H1 (cell line): ENCODE results near the gene CD72. TPM values are rescaled to one million over a fixed set of nuclear protein-coding genes. Genes with fewer than 3 reads are reported as not detected.

Experiments
- BCL11A ChIP-seq, 2 experiments: IDR thresholded peaks; one replicate each; pipeline ENCODE4 v1.6.1; 2011; ENCODE audit warnings: low read depth in 2 of 2, low read length in 2 of 2, mild to moderate bottlenecking in 2 of 2
- CEBPB ChIP-seq: IDR thresholded peaks from 2 replicates; pipeline ENCODE4 v1.6.1; 2012; ENCODE audit warnings: low read depth, low read length
- EZH2 ChIP-seq: fragments of 200-600 bp; sonication (generic); IDR thresholded peaks from 2 replicates; pipeline ENCODE4 v1.7.1; 2012; ENCODE audit warnings: low read depth, mild to moderate bottlenecking, moderate library complexity, low read length, inconsistent platforms; ENCODE audit not compliant: severe bottlenecking
- GABPA ChIP-seq: IDR thresholded peaks from 2 replicates; pipeline ENCODE4 v1.6.1; 2011; ENCODE audit warnings: mild to moderate bottlenecking, low read length, moderate library complexity, borderline replicate concordance; ENCODE audit not compliant: insufficient read depth
- GTF2F1 ChIP-seq: IDR thresholded peaks from 2 replicates; pipeline ENCODE4 v1.6.1; 2012; ENCODE audit warnings: low read depth, low read length, improper control_type of control experiment, borderline replicate concordance
- HDAC2 ChIP-seq, 2 experiments: fragments of 300-600 bp in 1 of 2; sonication (generic) in 1 of 2; IDR thresholded peaks; 2 replicates each; pipeline ENCODE4 v1.6.1; 2011 to 2012; ENCODE audit warnings: low read depth in 2 of 2, low read length in 2 of 2, mild to moderate bottlenecking in 2 of 2, moderate library complexity in 2 of 2, borderline replicate concordance in 1 of 2, inconsistent platforms in 1 of 2
- JUN ChIP-seq: IDR thresholded peaks from 2 replicates; pipeline ENCODE4 v1.6.1; 2011; ENCODE audit warnings: low read depth, mild to moderate bottlenecking, improper control_type of control experiment, low read length
- JUND ChIP-seq: IDR thresholded peaks from 2 replicates; pipeline ENCODE4 v1.6.1; 2011; ENCODE audit warnings: mild to moderate bottlenecking, improper control_type of control experiment, low read length
- KDM4A ChIP-seq: IDR thresholded peaks from one replicate; pipeline ENCODE4 v1.7.1; 2012; ENCODE audit warnings: low read depth, mild to moderate bottlenecking, moderate library complexity, low read length, inconsistent platforms; ENCODE audit not compliant: severe bottlenecking
- MAX ChIP-seq: IDR thresholded peaks from 2 replicates; pipeline ENCODE4 v1.6.1; 2012; ENCODE audit warnings: inconsistent platforms
- POLR2A ChIP-seq, 2 experiments: IDR thresholded peaks; 1 replicate in 1 of 2; 2 replicates in 1 of 2; pipeline ENCODE4 v1.6.1; 2011; ENCODE audit warnings: low read depth in 2 of 2, low read length in 2 of 2, mild to moderate bottlenecking in 2 of 2; ENCODE audit errors: control extremely low read depth in 1 of 2
- POLR2AphosphoS5 ChIP-seq: IDR thresholded peaks from 2 replicates; pipeline ENCODE4 v1.6.1; 2011; ENCODE audit warnings: low read depth, low read length
- POU5F1 ChIP-seq: IDR thresholded peaks from 2 replicates; pipeline ENCODE4 v1.6.1; 2011; ENCODE audit warnings: low read depth, mild to moderate bottlenecking, low read length, moderate library complexity
- RBBP5 ChIP-seq: IDR thresholded peaks from 2 replicates; pipeline ENCODE4 v1.7.1; 2012; ENCODE audit warnings: low read depth, mild to moderate bottlenecking, inconsistent platforms, low read length, moderate library complexity, borderline replicate concordance
- RNF2 ChIP-seq: fragments of 200-900, 300-1000 bp; sonication (generic); IDR thresholded peaks from 2 replicates; pipeline ENCODE4 v1.7.1; 2016; ENCODE audit warnings: borderline replicate concordance, low read depth, mild to moderate bottlenecking, antibody characterized with exemption, low read length; ENCODE audit not compliant: poor library complexity, severe bottlenecking; ENCODE audit errors: missing control alignments
- SIN3A ChIP-seq, 2 experiments: IDR thresholded peaks in 1 of 2; conservative IDR thresholded peaks in 1 of 2; 2 replicates each; pipeline ENCODE4 v1.6.1; 2011 to 2012; ENCODE audit warnings: low read length in 2 of 2, improper control_type of control experiment in 1 of 2, low read depth in 1 of 2, mild to moderate bottlenecking in 1 of 2
- SIX5 ChIP-seq: IDR thresholded peaks from 2 replicates; pipeline ENCODE4 v1.6.1; 2011; ENCODE audit warnings: mild to moderate bottlenecking, low read depth, low read length
- SP2 ChIP-seq: IDR thresholded peaks from 2 replicates; pipeline ENCODE4 v1.6.1; 2012; ENCODE audit warnings: mild to moderate bottlenecking, low read length, inconsistent platforms
- SP4 ChIP-seq: IDR thresholded peaks from 2 replicates; pipeline ENCODE4 v1.6.1; 2012; ENCODE audit warnings: low read length, inconsistent platforms
- SRF ChIP-seq: IDR thresholded peaks from 2 replicates; pipeline ENCODE4 v1.6.1; 2011; ENCODE audit warnings: mild to moderate bottlenecking, low read depth, low read length, moderate library complexity
- TAF7 ChIP-seq: optimal IDR thresholded peaks from 2 replicates; pipeline ENCODE3; 2011; ENCODE audit warnings: low read depth, mild to moderate bottlenecking, inconsistent platforms, low read length, moderate library complexity, borderline replicate concordance
- polyA plus RNA-seq, 7 experiments: library from polyadenylated mRNA; depleted of rRNA in 3 of 7; stranded (reverse) in 5 of 7; unstranded in 2 of 7; fragments of >200 nt in 5 of 7; fragments of 200-250 nt in 2 of 7; gene quantifications; 1 replicate in 5 of 7; 2 replicates in 1 of 7; 4 replicates in 1 of 7; pipeline versions ENCODE4 v1.2.1 to v1.2.3, GENCODE V29; 2011 to 2013; ENCODE audit warnings: missing spikeins in 2 of 7, mixed read lengths in 2 of 7
- total RNA-seq: library from RNA; stranded (reverse); fragmentation: NEBNext Ultra II Directional; extraction: Animal tissue kit (Norgen Biotek cat#: 25700); gene quantifications from 2 replicates; pipeline ENCODE4 v1.2.1, GENCODE V29; 2021
- TF ChIP-seq, protein P1 (sequence below): IDR thresholded peaks from 2 replicates; pipeline ENCODE4 v1.6.1; 2011; ENCODE audit warnings: low read length, improper control_type of control experiment

CD72 gene
- total and polyA plus RNA-seq, 2 of the 8 experiments (the other 6 are each of a cell fraction or from before 2014, with no cell fraction given) = 4.0 to 4.5 TPM

DNA sequence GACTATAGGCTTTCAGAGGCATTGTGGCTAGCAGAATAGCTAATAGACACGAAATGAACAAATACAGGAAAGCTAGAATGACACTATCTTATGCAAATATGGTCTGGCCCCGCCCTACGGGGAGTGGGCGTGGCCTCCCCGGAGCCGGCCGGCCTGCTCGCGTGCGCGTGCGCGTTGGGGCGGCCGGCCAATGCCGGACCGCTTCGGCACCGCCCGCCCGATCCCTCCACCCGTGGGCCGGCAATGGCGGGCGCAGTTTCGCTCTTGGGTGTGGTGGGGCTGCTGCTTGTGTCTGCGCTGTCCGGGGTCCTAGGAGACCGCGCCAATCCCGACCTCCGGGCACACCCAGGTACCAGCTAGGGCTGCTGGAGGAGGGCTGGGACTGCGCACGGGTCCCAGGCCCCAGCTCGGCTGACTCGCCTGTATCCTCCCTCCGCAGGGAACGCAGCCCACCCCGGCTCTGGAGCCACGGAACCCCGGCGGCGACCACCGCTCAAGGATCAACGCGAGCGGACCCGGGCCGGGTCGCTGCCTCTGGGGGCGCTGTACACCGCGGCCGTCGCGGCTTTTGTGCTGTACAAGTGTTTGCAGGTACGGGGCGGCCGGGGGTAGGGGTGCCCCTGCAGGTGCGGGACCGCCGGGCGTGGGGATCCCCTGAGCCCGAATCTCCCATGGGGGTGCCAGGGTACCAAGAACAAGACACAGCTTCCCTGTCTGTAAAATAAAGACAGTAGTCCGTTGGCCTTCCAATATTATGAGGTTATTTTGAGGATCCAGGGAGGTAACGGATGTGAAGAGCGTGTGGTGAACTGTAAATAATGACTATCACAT, 40.1 kb upstream of the CD72 start, which contains the start of gene CCDC107 (continued):
- TF ChIP-seq SIX5 = no peak
- TF ChIP-seq EZH2 = no peak
- TF ChIP-seq GTF2F1 = no peak
- no peak for TF ChIP-seq GABPA
- TF ChIP-seq MAX = no peak
- TF ChIP-seq, protein P1, sequence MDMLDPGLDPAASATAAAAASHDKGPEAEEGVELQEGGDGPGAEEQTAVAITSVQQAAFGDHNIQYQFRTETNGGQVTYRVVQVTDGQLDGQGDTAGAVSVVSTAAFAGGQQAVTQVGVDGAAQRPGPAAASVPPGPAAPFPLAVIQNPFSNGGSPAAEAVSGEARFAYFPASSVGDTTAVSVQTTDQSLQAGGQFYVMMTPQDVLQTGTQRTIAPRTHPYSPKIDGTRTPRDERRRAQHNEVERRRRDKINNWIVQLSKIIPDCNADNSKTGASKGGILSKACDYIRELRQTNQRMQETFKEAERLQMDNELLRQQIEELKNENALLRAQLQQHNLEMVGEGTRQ = no peak
- no peak for TF ChIP-seq SIN3A (conservative IDR thresholded peaks at IDR 0.05 in 1 of 2, IDR thresholded peaks at IDR 0.05 in 1 of 2; ENCODE audit: low read depth in 1 of 2, low read length in 2 of 2)
- TF ChIP-seq CEBPB = no peak
- TF ChIP-seq POLR2AphosphoS5 = peak; percentile 29; the same call in 1 of the 2 replicates
- TF ChIP-seq SP2 = no peak
- 0 out of 2 replicates have a peak, but pooled peaks have one; percentile 84 for TF ChIP-seq RBBP5
- peak; percentile 66 for TF ChIP-seq KDM4A
- no peak for TF ChIP-seq JUN
- TF ChIP-seq POLR2A (IDR thresholded peaks at IDR 0.05; ENCODE audit: control extremely low read depth in 1 of 2, low read depth in 2 of 2, low read length in 2 of 2) = peak; percentile 76 to 77
- TF ChIP-seq SRF = no peak
- peak in 1 of 2 experiments; percentile 68; a peak in 2 of 4 replicates for TF ChIP-seq HDAC2 (IDR thresholded peaks at IDR 0.05; ENCODE audit: borderline replicate concordance in 1 of 2, low read depth in 2 of 2, low read length in 2 of 2)
- no peak for TF ChIP-seq JUND
- TF ChIP-seq POU5F1 = no peak
- peak; percentile 43 for TF ChIP-seq TAF7
- no peak; the same call in 1 of the 2 replicates for TF ChIP-seq SP4
- no peak for TF ChIP-seq BCL11A (IDR thresholded peaks at IDR 0.05; ENCODE audit: low read depth in 2 of 2, low read length in 2 of 2)
- no peak for TF ChIP-seq RNF2
